Measurements from ENCODE around the gene HTN1.
"Not testable (repeated sequence)": the region's sequence is repeated elsewhere in the genome, so short reads cannot be mapped to it uniquely, and the experiment has no call there.

The HTN1 gene

DNA sequence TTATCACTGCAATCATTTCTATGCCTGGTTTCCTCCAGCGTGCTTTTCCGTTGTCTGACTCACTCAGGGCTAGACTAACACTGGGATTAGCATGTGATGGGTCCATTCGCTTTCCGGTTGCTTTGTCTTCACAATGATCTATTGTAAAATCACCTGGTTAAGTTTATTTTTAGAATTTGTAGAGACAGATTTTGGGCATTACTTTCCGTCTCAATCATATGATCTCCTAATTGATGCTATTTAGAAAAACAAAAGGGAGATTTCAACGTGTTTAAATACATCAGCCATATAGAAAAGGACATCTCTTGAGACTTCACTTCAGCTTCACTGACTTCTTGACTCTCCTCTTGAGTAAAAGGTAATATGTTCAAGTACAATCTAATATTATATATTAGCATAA is at the start of gene HTN1:
TSS of gene HTN1 (plus strand) at position 301 of the 400 bp plus-strand sequence. CDS start 2,639 bp downstream, outside the sequence.
- DNase-seq: not testable (repeated sequence)

DNA sequence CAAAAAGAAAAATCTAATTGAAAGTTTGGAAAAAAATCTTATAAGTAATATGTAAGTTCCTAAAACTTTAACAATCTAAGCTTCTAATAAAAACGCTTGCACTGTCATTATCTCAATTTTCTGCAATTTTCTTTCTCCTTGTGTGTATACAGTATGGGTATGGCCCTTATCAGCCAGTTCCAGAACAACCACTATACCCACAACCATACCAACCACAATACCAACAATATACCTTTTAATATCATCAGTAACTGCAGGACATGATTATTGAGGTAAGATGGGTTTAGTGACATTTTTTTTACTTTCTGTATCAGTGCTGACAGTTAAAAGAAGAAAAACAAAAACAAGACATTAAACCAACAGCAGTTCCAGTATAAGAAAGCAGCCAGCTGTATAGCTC is 49.5 kb upstream of the HTN1 start:
- no peak for DNase-seq

DNA sequence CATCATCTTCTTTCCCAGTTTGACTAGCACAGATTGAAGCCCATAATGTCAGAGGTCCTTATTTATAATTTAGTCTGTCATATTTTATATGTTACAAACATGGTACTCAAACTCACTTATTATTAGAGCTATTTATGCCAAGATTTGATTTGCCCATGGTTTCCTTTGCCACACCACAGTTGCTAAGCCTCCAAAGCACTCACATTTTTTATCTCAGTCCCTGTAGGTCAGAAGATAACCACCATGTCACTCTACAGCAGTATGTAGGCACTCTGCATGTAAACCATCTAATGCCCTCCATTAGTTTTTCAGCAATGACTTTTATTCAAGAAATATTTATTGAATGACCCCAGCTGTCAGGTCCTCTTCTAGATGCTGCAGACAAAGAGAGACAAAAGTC is 47.7 kb upstream of the HTN1 start:
- DNase-seq: no peak

DNA sequence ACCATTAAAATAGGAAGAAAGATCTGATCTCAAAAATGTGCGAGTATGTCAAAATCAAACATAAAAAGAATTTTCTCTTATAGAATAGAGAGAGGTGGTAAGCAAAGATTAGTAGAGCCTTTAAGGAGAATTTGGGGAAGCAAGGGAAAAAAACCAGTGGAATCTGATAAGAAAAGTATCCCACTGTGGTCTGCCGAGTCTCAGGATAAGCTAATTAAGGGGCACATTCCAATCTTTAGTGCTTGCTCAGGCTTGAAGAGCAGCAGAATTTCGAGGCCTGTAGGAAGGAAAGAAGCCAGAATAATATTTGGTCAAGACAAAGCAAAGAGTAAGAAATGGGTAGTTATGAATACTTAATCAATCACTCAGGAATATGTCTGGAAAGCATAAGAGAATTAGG is 41.5 kb upstream of the HTN1 start:
- no peak for DNase-seq

GRCh38 chr4:70019006-70019405 is 31.2 kb upstream of the HTN1 start:
- not testable (repeated sequence) for DNase-seq

- no peak for DNase-seq
Measured at GRCh38 chr4:70023218-70023617, 27.0 kb upstream of the HTN1 start.

- DNase-seq: no peak
Measured at GRCh38 chr4:70027011-70027410, 23.2 kb upstream of the HTN1 start.

DNA sequence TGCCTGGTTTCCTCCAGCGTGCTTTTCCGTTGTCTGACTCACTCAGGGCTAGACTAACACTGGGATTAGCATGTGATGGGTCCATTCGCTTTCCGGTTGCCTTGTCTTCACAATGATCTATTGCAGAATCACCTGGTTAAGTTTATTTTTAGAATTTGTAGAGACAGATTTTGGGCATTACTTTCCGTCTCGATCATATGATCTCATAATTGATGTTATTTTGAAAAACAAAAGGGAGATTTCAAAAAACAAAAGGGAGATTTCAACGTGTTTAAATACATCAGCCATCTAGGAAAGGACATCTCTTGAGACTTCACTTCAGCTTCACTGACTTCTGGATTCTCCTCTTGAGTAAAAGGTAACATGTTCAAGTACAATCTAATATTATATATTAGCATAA is 22.1 kb upstream of the HTN1 start, which contains the start of gene HTN3:
TSS of gene HTN3 (plus strand) at position 301 of the 400 bp plus-strand sequence. CDS start 2,282 bp downstream, outside the sequence.
- not testable (repeated sequence) for DNase-seq

DNA sequence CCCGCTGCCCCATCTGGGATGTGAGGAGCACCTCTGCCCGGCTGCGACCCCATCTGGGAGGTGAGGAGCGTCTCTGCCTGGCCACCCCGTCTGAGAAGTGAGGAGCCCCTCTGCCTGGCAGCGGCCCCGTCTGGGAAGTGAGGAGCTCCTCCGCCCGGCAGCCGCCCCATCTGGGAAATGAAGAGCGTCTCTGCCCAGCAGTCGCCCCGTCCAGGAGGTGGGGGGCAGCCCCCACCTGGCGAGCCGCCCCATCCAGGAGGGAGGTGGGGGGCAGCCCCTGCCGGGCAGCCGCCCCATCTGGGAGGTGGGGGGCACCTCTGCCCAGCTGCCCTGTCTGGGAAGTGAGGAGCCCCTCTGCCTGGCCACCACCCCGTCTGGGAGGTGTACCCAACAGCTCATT is 12.7 kb upstream of the HTN1 start:
- not testable (repeated sequence) for DNase-seq

GRCh38 chr4:70039928-70040327 is 10.3 kb upstream of the HTN1 start:
- not testable (repeated sequence) for DNase-seq

DNA sequence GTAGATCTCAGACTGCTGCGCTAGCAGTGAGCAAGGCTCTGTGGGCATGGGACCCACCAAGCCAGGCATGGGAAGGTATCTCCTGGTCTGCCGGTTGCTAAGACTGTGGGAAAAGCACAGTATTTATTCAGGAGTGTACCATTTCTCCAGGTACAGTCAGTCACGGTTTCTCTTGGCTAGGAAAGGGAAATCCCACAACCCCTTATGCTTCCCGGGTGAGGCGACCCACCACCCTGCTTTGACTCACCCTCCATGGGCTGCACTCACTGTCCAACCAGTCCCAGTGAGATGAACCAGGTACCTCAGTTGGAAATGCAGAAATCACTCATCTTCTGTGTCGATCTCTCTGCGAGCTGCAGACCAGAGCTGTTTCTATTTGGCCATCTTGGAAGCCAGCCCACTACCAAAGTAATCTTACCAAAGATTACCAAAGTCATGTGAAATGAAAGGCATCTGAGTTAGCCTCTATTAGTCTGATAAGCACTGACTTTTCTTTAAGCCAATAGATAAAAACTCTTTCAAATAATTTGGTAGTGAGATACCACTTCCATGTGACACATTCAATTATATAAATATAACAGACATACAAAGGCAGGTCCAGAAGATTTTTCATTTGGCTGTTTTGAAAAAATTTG is 8.5 kb upstream of the HTN1 start:
- no peak for DNase-seq

DNA sequence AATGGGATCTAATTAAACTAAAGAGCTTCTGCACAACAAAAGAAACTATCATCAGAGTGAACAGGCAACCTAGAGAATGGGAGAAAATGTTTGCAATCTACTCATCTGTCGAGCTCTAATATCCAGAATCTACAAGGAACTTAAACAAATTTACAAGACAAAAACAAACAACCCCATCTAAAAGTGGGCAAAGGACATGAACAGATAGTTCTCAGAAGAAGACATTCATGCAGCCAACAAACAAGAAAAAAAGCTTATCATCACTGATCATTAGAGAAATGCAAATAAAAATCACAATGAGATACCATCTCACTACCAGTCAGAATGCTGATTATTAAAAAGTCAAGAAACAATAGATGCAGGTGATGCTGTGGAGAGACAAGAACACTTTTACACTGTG is 6.3 kb downstream of the HTN1 start:
- DNase-seq: not testable (repeated sequence)

DNA sequence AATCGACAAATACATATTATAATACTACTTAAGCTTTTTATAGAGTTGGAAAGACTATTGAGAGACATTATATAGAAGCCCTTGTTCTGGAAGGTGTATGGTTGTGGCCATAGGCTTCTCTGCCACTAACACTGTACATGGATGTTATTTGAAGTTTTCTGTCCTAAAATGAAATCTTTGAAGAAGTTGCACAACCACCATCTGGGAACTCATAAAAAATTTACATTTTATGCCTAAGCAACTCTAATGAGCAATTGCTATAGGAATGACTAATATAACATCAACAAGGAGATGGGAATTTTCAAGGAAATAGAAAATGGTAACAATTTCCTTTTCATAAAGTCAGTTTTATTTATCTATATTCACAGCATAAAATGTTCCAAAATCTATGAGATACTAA is 7.4 kb downstream of the HTN1 start:
- no peak for DNase-seq

GRCh38 chr4:70059149-70059548 is 8.9 kb downstream of the HTN1 start:
- no peak for DNase-seq

DNA sequence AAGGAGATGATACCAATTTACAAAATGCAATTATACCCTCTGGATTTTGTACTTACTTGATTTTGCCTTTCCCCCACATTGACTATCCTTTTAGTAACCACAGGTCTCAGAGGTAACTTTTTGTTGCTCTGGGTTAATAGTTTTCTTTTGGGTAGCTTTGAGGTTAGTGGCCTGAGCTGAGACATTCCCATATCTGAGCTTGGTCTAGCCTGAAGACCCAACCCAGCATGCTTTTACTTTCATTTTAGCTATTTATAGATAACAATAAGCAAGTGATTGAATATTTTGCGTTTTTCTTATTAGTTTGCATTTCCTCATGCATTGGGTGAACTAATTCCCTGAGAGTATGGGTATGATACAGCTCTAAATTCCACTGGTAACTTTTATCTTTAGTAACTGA is 11.8 kb downstream of the HTN1 start:
- no peak for DNase-seq

DNA sequence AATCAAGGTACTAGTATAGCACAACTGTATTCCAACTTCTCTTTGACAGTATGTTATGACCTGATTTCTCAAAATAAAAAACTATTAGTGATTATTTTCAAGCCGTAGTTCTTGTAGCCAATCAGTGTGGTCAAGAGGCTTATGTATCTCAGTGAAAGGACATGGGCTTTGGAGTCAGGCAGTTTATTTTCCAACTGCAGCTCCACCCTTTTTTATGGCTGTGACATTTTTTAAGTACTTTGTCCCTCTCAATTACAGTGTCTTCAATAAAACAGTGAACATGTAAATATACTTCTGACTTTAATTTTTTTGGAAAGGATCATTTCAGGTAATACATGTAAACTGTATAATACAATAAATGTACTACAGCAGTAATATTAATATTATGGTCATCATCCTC is 30.0 kb downstream of the HTN1 start:
- DNase-seq: no peak

GRCh38 chr4:70099206-70099605 is 49.0 kb downstream of the HTN1 start:
- no peak for DNase-seq
